ENCODE data around the gene RUBCN.
"Not testable (repeated sequence)": the region's sequence is repeated elsewhere in the genome, so short reads cannot be mapped to it uniquely, and the experiment has no call there.

DNA sequence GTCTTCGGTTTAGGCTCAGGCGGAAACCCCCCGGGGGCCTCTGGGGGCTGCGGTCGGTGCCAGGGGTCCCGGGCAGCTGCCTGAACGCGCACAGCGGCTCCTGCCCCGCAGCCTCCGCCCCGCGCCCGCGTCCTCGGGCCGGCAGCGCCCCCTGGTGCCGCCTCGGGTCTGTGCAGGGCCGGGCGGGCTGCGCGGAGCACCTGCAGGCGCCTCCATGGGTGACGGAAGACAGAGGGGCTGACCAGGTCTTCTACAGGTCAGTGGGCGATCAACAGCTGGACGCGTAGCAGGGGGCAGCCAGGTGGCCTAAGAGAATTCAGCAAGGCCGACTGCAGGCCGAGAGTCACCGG, 71.6 kb downstream of the RUBCN start:
- not testable (repeated sequence) for TF ChIP-seq POLR2AphosphoS5 (IDR thresholded peaks at IDR 0.05; ENCODE audit: borderline replicate concordance, low read depth, low read length); EZH2 (IDR thresholded peaks at IDR 0.05); FOXP2 (optimal IDR thresholded peaks at IDR 0.05; ENCODE audit: control extremely low read depth, extremely low read length, insufficient read depth)
